Ascending aorta (tissue), 2 donors: ENCODE data around the gene GFRA1. TPM values are rescaled to one million over a fixed set of nuclear protein-coding genes. Genes with fewer than 3 reads are reported as not detected.

Experiments
- DNase-seq, 2 donors: peaks; one replicate each; pipeline ENCODE4 v3.0.0-alpha.2; 2019; ENCODE audit warnings: low spot score in 2 of 2
- H3K27ac ChIP-seq, 2 donors: fragments of 200-600 bp; sonication (generic); one replicate each; pipeline ENCODE4 v1.5.1; 2016 to 2017; ENCODE audit warnings: mild to moderate bottlenecking in 1 of 2
- H3K27me3 ChIP-seq: fragments of 200-600 bp; sonication (generic); one replicate; pipeline ENCODE4 v1.5.1; 2017
- H3K36me3 ChIP-seq, 2 donors: fragments of 200-600 bp; sonication (generic); one replicate each; pipeline ENCODE4 v1.5.1; 2016
- H3K4me1 ChIP-seq, 2 donors: fragments of 200-600 bp; sonication (generic); one replicate each; pipeline ENCODE4 v1.5.1; 2016 to 2017; ENCODE audit warnings: mild to moderate bottlenecking in 1 of 2
- H3K4me3 ChIP-seq, 2 donors: fragments of 200-600 bp; sonication (generic); one replicate each; pipeline ENCODE4 v1.5.1; 2016 to 2017; ENCODE audit warnings: mild to moderate bottlenecking in 1 of 2
- H3K9me3 ChIP-seq, 2 donors: fragments of 200-600 bp; sonication (generic); one replicate each; pipeline ENCODE4 v1.5.1; 2016
- intact Hi-C: fragments of 100-400 bp; cut with DNase I; formaldehyde crosslinking; loops from one replicate; pipeline ENCODE4 v1.15.1; 2023
- total RNA-seq: library from RNA; depleted of rRNA; stranded (reverse); fragments of >200 nt; gene quantifications from one replicate; pipeline ENCODE4 v1.1.0, GENCODE V29; 2016
- TF ChIP-seq, protein P1 (sequence below), 3 experiments: fragments of 200-600 bp in 2 of 3; fragments of 450-650 bp in 1 of 3; sonication (generic) in 2 of 3; IDR thresholded peaks; one replicate each; pipeline ENCODE4 v1.5.1; 2016 to 2019; ENCODE audit warnings: antibody characterized with exemption in 3 of 3, mild to moderate bottlenecking in 1 of 3, moderate library complexity in 1 of 3

GFRA1 gene
- total RNA-seq, 1 donor from 2014 or later: 7.0 TPM

DNA sequence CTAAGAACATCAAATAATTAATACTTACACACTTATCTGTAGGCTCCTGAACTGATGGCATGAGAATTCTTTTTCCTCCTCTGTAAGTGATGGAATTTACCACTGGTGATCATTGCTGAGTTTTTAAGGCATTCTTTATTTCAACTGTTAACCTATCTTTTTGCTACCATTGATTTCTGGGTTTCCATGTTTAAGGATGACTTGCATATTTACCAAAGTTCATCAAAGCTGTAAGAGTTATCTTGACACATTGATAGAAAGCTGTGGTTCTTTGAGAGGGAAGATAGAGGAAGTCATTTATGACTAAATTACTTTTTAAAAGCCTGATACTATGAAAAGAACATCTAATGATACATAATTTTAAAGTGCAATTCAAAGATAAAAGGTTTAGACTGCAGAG lies 19.5 kb upstream of the GFRA1 start:
- H3K27me3 ChIP-seq: no peaks in the 10 kb centered on the region
- H3K4me3 ChIP-seq: no peak overlapping the region
- DNase-seq: no peak
- no peaks in the 10 kb centered on the region for H3K36me3 ChIP-seq
- H3K9me3 ChIP-seq: no peaks in the 10 kb centered on the region
- H3K4me1 ChIP-seq: no peaks in the 10 kb centered on the region
- H3K27ac ChIP-seq: no peak overlapping the region
- TF ChIP-seq, protein P1, sequence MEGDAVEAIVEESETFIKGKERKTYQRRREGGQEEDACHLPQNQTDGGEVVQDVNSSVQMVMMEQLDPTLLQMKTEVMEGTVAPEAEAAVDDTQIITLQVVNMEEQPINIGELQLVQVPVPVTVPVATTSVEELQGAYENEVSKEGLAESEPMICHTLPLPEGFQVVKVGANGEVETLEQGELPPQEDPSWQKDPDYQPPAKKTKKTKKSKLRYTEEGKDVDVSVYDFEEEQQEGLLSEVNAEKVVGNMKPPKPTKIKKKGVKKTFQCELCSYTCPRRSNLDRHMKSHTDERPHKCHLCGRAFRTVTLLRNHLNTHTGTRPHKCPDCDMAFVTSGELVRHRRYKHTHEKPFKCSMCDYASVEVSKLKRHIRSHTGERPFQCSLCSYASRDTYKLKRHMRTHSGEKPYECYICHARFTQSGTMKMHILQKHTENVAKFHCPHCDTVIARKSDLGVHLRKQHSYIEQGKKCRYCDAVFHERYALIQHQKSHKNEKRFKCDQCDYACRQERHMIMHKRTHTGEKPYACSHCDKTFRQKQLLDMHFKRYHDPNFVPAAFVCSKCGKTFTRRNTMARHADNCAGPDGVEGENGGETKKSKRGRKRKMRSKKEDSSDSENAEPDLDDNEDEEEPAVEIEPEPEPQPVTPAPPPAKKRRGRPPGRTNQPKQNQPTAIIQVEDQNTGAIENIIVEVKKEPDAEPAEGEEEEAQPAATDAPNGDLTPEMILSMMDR (IDR thresholded peaks at IDR 0.05): no peak
- intact Hi-C loops: loop anchor here (10.0 kb wide), 1 partner anchor 938 kb away; no protein-coding TSS in a partner anchor

DNA sequence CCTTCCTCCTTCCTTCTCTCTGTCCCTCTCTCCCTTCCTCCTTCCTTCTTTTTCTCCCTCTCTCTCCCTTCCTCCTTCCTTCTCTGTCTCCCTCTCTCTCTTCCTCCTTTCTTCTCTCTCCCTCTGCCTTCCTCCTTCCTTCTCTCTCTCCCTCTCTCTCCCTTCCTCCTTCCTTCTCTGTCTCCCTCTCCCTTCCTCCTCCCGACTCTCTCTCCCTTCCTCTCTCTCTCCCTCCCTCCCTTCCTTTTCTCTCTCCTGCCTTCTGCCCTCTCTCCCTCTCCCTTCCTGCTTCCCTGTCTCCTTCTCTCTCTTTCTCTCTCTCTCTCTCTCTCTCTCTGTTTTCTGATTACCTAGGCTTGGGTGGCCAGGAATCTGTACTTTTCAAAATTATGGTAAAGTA lies 16.6 kb upstream of the GFRA1 start:
- H3K27ac ChIP-seq: no peak overlapping the region
- DNase-seq: no peak
- no peaks in the 10 kb centered on the region for H3K36me3 ChIP-seq
- no peaks in the 10 kb centered on the region for H3K27me3 ChIP-seq
- no peaks in the 10 kb centered on the region for H3K4me1 ChIP-seq
- no peak overlapping the region for H3K4me3 ChIP-seq
- intact Hi-C loops: loop anchor here (2.0 to 10.0 kb wide), 4 partner anchors 342 to 1115 kb away; no protein-coding TSS in a partner anchor
- TF ChIP-seq, protein P1 (IDR thresholded peaks at IDR 0.05): no peak
- no peaks in the 10 kb centered on the region for H3K9me3 ChIP-seq

- no peak for DNase-seq
- intact Hi-C loops: loop anchor here (1.0 to 10.0 kb wide), 4 partner anchors 341 to 1113 kb away; no protein-coding TSS in a partner anchor
- Histone ChIP-seq H3K27me3 (no peaks in the 10 kb centered on the region), H3K27ac (no peak overlapping the region), H3K4me1 (no peaks in the 10 kb centered on the region), H3K4me3 (no peak overlapping the region), H3K36me3 (no peaks in the 10 kb centered on the region), H3K9me3 (no peaks in the 10 kb centered on the region)
- TF ChIP-seq, protein P1 (IDR thresholded peaks at IDR 0.05): peak; percentile 45 to 75 (median 68)
These were observed 15.0 kb upstream of the GFRA1 start for GRCh38 chr10:116287906-116288501.

GRCh38 chr10:116286626-116287200 lies 13.7 kb upstream of the GFRA1 start:
- no peaks in the 10 kb centered on the region for H3K27me3 ChIP-seq
- no peak for DNase-seq

GRCh38 chr10:116281775-116282174 lies 8.8 kb upstream of the GFRA1 start:
- intact Hi-C loops: loop anchor here (10.0 kb wide), 1 partner anchor 1107 kb away; no protein-coding TSS in a partner anchor
- no peaks in the 10 kb centered on the region for H3K9me3 ChIP-seq
- no peaks in the 10 kb centered on the region for H3K4me1 ChIP-seq
- no peak overlapping the region for H3K27ac ChIP-seq
- H3K36me3 ChIP-seq: no peaks in the 10 kb centered on the region
- no peak overlapping the region for H3K4me3 ChIP-seq
- no peaks in the 10 kb centered on the region for H3K27me3 ChIP-seq
- TF ChIP-seq, protein P1 (IDR thresholded peaks at IDR 0.05): no peak
- no peak for DNase-seq

More at GRCh38 chr10:116286626-116287200, 13.7 kb upstream of the GFRA1 start:
- TF ChIP-seq, protein P1 (IDR thresholded peaks at IDR 0.05): no peak
- no peaks in the 10 kb centered on the region for H3K9me3 ChIP-seq
- H3K36me3 ChIP-seq: no peaks in the 10 kb centered on the region
- intact Hi-C loops: loop anchor here (5.0 to 10.0 kb wide), 2 partner anchors 339 to 1112 kb away; no protein-coding TSS in a partner anchor
- H3K4me3 ChIP-seq: no peak overlapping the region
- no peak overlapping the region for H3K27ac ChIP-seq
- no peaks in the 10 kb centered on the region for H3K4me1 ChIP-seq
